ENCODE results near the gene ARHGAP24.

ARHGAP24 gene

GRCh38 chr4:85932500-85933290, 457.7 kb downstream of the ARHGAP24 start:
- no peaks in the 10 kb centered on the region for H3K27me3 ChIP-seq (ENCODE audit: insufficient read depth, low read length)
- H3K9ac ChIP-seq (ENCODE audit: low read depth, low read length): no peak overlapping the region
- no peak overlapping the region for H3K4me3 ChIP-seq (ENCODE audit: low read length)
- 88% methylated on average over 17 of the region's 18 CpGs for WGBS
- no peaks in the 10 kb centered on the region for H3K9me3 ChIP-seq (ENCODE audit: insufficient read depth, low read depth, low read length)
- no peak overlapping the region for H3K27ac ChIP-seq (ENCODE audit: low read depth, low read length)
- H3K36me3 ChIP-seq (ENCODE audit: insufficient read depth, low read length): no peaks in the 10 kb centered on the region
- peaks cover 37% of the 10 kb centered on the region for H3K4me1 ChIP-seq (ENCODE audit: insufficient read depth, low read length)

DNA sequence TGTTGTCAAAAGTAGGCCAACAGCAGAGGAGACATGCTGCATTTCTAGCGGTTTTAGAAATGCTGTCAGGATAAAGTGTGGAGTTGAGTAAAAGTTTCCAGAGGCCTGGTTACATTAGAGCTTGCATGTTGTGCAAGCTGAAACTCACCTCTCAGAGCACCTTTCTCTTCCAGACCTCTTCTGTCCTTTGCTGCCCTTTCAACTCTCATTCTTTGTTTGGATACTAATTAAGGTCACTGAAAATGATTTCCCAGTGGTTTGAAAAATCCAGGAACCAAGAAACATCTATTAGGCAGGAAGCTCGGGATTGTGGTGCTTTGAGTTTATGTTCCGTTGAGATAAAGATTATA, 458.3 kb downstream of the ARHGAP24 start:
- no peak overlapping the region for H3K9ac ChIP-seq (ENCODE audit: low read depth, low read length)
- H3K9me3 ChIP-seq (ENCODE audit: insufficient read depth, low read depth, low read length): no peaks in the 10 kb centered on the region
- WGBS: 86% methylated on average over 2 of the region's 3 CpGs
- H3K27ac ChIP-seq (ENCODE audit: low read depth, low read length): no peak overlapping the region
- H3K27me3 ChIP-seq (ENCODE audit: insufficient read depth, low read length): no peaks in the 10 kb centered on the region
- no peak overlapping the region for H3K4me3 ChIP-seq (ENCODE audit: low read length)
- no peaks in the 10 kb centered on the region for H3K36me3 ChIP-seq (ENCODE audit: insufficient read depth, low read length)
- peaks cover 37% of the 10 kb centered on the region for H3K4me1 ChIP-seq (ENCODE audit: insufficient read depth, low read length)

DNA sequence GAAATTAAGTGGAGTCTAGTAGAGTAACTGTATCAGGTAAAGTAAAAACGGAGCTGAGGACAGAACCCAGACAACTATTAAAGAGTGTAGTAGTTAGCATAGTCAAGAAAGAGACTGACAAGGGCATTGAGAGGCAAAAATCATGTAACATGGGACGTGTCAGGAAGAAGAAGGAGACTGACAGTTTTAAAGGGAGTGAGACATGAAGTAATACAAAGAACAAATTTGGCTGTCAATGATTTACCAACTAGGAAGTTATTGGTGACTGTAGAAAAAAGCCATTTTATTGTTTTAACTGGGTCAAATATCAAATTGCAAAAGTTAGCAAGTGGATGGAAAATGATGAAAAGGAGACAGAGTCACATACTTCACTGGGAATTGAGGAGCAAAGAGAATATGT, 462.6 kb downstream of the ARHGAP24 start:
- no peaks in the 10 kb centered on the region for H3K9me3 ChIP-seq (ENCODE audit: insufficient read depth, low read depth, low read length)
- no peak overlapping the region for H3K9ac ChIP-seq (ENCODE audit: low read depth, low read length)
- H3K4me1 ChIP-seq (ENCODE audit: insufficient read depth, low read length): no peaks in the 10 kb centered on the region; the same call in 1 of the 2 replicates
- WGBS: 85% methylated on average over 2 of the region's 2 CpGs
- no peaks in the 10 kb centered on the region for H3K36me3 ChIP-seq (ENCODE audit: insufficient read depth, low read length)
- no peak overlapping the region for H3K27ac ChIP-seq (ENCODE audit: low read depth, low read length)
- no peak overlapping the region for H3K4me3 ChIP-seq (ENCODE audit: low read length)
- H3K27me3 ChIP-seq (ENCODE audit: insufficient read depth, low read length): no peaks in the 10 kb centered on the region

DNA sequence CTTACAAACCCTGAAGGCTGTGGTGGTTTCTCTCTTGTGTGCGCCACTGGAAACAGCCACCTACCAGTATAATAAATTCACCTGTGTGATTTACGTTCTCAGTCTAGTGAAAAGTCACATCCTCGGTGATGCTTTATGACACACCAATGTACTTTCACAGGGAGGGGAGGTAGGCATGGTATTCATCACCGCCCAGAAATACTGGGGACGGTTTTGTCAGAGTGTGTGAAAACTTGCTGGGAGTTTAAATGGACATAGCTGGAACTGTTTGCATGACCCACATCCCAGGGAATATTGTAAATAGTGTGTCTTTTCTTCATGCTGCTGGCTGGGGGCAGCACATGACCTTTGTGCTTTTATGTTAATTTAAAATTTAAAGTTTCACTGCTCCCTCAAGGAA, 463.1 kb downstream of the ARHGAP24 start:
- WGBS: 91% methylated on average over 5 of the region's 5 CpGs
- Histone ChIP-seq H3K4me3 (ENCODE audit: low read length) (no peak overlapping the region), H3K36me3 (ENCODE audit: insufficient read depth, low read length) (no peaks in the 10 kb centered on the region), H3K27ac (ENCODE audit: low read depth, low read length) (no peak overlapping the region), H3K9me3 (ENCODE audit: insufficient read depth, low read depth, low read length) (no peaks in the 10 kb centered on the region), H3K9ac (ENCODE audit: low read depth, low read length) (no peak overlapping the region), H3K4me1 (ENCODE audit: insufficient read depth, low read length) (no peaks in the 10 kb centered on the region; the same call in 1 of the 2 replicates), H3K27me3 (ENCODE audit: insufficient read depth, low read length) (no peaks in the 10 kb centered on the region)

DNA sequence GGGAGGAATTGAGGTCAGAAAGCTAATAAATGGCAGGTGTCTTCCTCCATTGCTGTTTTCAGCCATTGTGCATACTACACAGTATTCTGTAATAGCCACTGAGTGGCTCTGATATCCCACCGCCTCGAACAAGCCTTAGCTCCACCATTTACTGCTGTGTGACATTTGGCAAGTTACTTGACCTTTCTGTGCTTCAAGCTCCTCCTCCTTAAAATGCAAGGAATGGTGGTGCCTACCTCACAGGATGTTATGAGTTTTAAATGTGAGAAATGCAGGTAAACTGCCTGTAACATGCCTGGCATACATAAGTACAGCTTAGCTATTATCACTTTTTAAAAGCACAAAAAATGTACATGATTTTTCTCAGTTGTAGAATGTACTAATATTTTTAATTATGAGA, 464.0 kb downstream of the ARHGAP24 start:
- no peak overlapping the region for H3K9ac ChIP-seq (ENCODE audit: low read depth, low read length)
- 89% methylated on average over 2 of the region's 2 CpGs for WGBS
- H3K27ac ChIP-seq (ENCODE audit: low read depth, low read length): no peak overlapping the region
- no peaks in the 10 kb centered on the region for H3K27me3 ChIP-seq (ENCODE audit: insufficient read depth, low read length)
- no peaks in the 10 kb centered on the region for H3K36me3 ChIP-seq (ENCODE audit: insufficient read depth, low read length)
- no peaks in the 10 kb centered on the region for H3K9me3 ChIP-seq (ENCODE audit: insufficient read depth, low read depth, low read length)
- H3K4me3 ChIP-seq (ENCODE audit: low read length): no peak overlapping the region
- no peaks in the 10 kb centered on the region for H3K4me1 ChIP-seq (ENCODE audit: insufficient read depth, low read length)

DNA sequence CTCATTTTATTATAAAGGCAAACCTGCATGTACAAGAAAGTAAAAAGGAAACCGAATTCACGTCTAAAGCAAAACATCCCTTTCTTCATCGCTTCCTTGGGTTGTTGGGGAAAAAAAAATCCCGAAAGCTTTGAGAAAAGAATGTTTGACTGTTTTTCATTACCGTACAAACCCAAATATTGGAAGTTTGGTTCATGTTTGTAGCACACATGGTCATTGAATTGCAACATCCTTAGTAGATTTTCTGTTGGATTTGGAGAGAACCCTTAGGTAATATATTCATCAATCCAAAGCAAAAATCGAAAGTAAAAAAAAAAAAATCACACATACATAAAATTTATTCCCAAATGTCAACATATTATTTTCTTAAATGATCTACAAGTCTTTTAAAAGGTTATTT, 464.6 kb downstream of the ARHGAP24 start:
- no peak overlapping the region for H3K27ac ChIP-seq (ENCODE audit: low read depth, low read length)
- H3K4me1 ChIP-seq (ENCODE audit: insufficient read depth, low read length): no peaks in the 10 kb centered on the region
- no peak overlapping the region for H3K9ac ChIP-seq (ENCODE audit: low read depth, low read length)
- H3K9me3 ChIP-seq (ENCODE audit: insufficient read depth, low read depth, low read length): no peaks in the 10 kb centered on the region
- 96% methylated on average over 4 of the region's 6 CpGs for WGBS
- no peaks in the 10 kb centered on the region for H3K36me3 ChIP-seq (ENCODE audit: insufficient read depth, low read length)
- no peaks in the 10 kb centered on the region for H3K27me3 ChIP-seq (ENCODE audit: insufficient read depth, low read length)
- no peak overlapping the region for H3K4me3 ChIP-seq (ENCODE audit: low read length)

DNA sequence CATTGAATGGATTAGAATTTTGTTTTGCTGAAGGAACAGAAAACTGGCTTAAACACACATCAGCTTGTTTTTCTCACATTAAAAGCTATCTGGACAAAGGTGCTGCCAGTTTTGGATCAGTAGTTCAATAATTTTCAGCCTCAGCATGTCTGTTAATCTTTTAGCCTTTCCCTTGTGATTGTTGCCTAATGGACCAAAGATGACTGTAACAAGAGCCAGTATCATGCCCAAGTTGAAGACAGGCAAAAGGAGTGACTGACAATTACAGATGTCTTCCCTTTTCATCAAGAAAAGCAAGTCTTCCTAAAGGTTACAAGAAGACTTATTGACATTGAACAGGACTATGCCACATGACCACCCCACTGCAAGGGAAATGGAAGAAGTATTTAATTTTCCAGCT, 465.2 kb downstream of the ARHGAP24 start:
- no peaks in the 10 kb centered on the region for H3K27me3 ChIP-seq (ENCODE audit: insufficient read depth, low read length)
- H3K9me3 ChIP-seq (ENCODE audit: insufficient read depth, low read depth, low read length): no peaks in the 10 kb centered on the region
- no peaks in the 10 kb centered on the region for H3K36me3 ChIP-seq (ENCODE audit: insufficient read depth, low read length)
- H3K9ac ChIP-seq (ENCODE audit: low read depth, low read length): no peak overlapping the region
- H3K4me1 ChIP-seq (ENCODE audit: insufficient read depth, low read length): no peaks in the 10 kb centered on the region
- H3K4me3 ChIP-seq (ENCODE audit: low read length): no peak overlapping the region
- H3K27ac ChIP-seq (ENCODE audit: low read depth, low read length): no peak overlapping the region

DNA sequence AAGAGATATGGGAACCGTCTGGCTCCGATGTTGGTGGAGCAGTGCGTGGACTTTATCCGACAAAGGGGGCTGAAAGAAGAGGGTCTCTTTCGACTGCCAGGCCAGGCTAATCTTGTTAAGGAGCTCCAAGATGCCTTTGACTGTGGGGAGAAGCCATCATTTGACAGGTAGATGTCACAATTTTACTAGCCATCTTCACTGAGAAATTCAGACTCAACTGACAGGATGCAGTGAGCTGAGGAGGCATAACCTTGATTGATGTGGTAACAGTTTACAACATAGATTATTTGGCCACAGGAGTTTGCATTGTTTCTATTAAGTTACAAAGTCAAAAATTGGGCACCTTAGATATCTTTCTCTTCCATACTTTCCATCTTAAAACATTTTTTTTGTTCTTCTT, 467.2 kb downstream of the ARHGAP24 start:
- no peak overlapping the region for H3K9ac ChIP-seq (ENCODE audit: low read depth, low read length)
- 90% methylated on average over 5 of the region's 5 CpGs for WGBS
- no peaks in the 10 kb centered on the region for H3K4me1 ChIP-seq (ENCODE audit: insufficient read depth, low read length)
- no peak overlapping the region for H3K27ac ChIP-seq (ENCODE audit: low read depth, low read length)
- H3K9me3 ChIP-seq (ENCODE audit: insufficient read depth, low read depth, low read length): no peaks in the 10 kb centered on the region
- H3K4me3 ChIP-seq (ENCODE audit: low read length): no peak overlapping the region
- H3K27me3 ChIP-seq (ENCODE audit: insufficient read depth, low read length): no peaks in the 10 kb centered on the region
- no peaks in the 10 kb centered on the region for H3K36me3 ChIP-seq (ENCODE audit: insufficient read depth, low read length)

DNA sequence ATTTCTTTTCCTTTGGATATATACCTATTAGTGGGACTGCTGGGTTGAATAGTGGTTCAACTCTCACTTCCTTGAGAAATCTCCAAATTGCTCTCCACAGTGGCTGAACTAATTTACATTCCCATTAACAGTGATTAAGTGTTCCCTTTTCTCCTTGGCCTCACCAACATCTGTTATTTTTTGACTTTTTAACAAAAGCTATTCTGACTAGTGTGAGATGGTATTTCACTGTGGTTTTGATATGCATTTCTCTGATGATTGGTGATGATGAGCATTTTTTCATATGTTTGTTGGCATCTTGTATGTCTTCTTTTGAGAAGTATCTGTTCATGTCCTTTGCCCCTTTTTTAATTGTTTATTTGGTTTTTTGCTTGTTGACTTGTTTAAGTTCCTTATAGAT, 471.9 kb downstream of the ARHGAP24 start:
- Histone ChIP-seq H3K4me1 (ENCODE audit: insufficient read depth, low read length) (no peaks in the 10 kb centered on the region), H3K4me3 (ENCODE audit: low read length) (no peak overlapping the region)

GRCh38 chr4:85951099-85951498, 476.1 kb downstream of the ARHGAP24 start:
- no peak overlapping the region for H3K27ac ChIP-seq (ENCODE audit: low read depth, low read length)
- 91% methylated on average over 3 of the region's 3 CpGs for WGBS

More for the DNA sequence above, 471.9 kb downstream of the ARHGAP24 start:
- Histone ChIP-seq H3K9me3 (ENCODE audit: insufficient read depth, low read depth, low read length) (no peaks in the 10 kb centered on the region), H3K27me3 (ENCODE audit: insufficient read depth, low read length) (no peaks in the 10 kb centered on the region), H3K36me3 (ENCODE audit: insufficient read depth, low read length) (no peaks in the 10 kb centered on the region), H3K9ac (ENCODE audit: low read depth, low read length) (no peak overlapping the region), H3K27ac (ENCODE audit: low read depth, low read length) (no peak overlapping the region)

GRCh38 chr4:85952528-85952927, 477.6 kb downstream of the ARHGAP24 start:
- 89% methylated on average over 3 of the region's 3 CpGs for WGBS
- Histone ChIP-seq H3K9me3 (ENCODE audit: insufficient read depth, low read depth, low read length) (no peaks in the 10 kb centered on the region), H3K9ac (ENCODE audit: low read depth, low read length) (no peak overlapping the region), H3K4me1 (ENCODE audit: insufficient read depth, low read length) (peaks cover 31% of the 10 kb centered on the region), H3K4me3 (ENCODE audit: low read length) (no peak overlapping the region), H3K27me3 (ENCODE audit: insufficient read depth, low read length) (no peaks in the 10 kb centered on the region), H3K27ac (ENCODE audit: low read depth, low read length) (no peak overlapping the region), H3K36me3 (ENCODE audit: insufficient read depth, low read length) (no peaks in the 10 kb centered on the region)

More at GRCh38 chr4:85951099-85951498, 476.1 kb downstream of the ARHGAP24 start:
- Histone ChIP-seq H3K27me3 (ENCODE audit: insufficient read depth, low read length) (no peaks in the 10 kb centered on the region), H3K9ac (ENCODE audit: low read depth, low read length) (no peak overlapping the region), H3K4me3 (ENCODE audit: low read length) (no peak overlapping the region), H3K36me3 (ENCODE audit: insufficient read depth, low read length) (no peaks in the 10 kb centered on the region), H3K4me1 (ENCODE audit: insufficient read depth, low read length) (peaks cover 27% of the 10 kb centered on the region), H3K9me3 (ENCODE audit: insufficient read depth, low read depth, low read length) (no peaks in the 10 kb centered on the region)

Measured in HUES64 (cell line).